Nucleus accumbens (tissue), 56 donors: ENCODE results near the gene ZNF512.
"Not testable (repeated sequence)": the region's sequence is repeated elsewhere in the genome, so short reads cannot be mapped to it uniquely, and the experiment has no call there.

Experiments used
- DNase-seq, 56 donors: peaks; one replicate each; lab custom pipeline; 2025; lab: John Stamatoyannopoulos, UW

The ZNF512 gene

DNA sequence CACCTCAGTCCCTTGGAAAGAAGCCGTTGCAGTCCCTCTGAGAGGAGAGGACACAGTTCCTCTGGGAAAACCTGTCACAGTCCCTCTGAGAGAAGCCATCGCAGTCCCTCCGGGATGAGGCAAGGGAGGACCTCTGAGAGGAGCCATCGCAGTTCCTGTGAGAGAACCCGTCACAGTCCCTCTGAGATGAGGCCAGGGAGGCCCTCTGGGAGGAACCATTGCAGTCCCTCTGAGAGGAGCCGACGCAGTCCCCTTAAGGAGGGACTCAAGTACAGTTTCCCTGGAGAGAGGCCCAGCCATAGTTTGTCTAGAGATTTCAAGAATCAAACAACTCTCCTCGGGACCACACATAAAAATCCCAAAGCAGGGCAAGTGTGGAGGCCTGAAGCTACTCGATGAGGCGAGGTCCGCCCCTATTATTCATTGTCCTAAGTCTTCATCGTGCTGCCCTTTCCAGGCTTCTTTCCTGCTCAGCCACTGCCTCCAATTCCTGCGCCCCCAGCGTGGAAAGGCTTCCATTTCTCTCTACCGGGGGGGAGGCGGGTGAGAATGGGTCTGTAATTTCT is 630 bp upstream of the ZNF512 start:
- DNase-seq = peak in 4 of 56 donors; percentile 6 to 32 (median 31)

DNA sequence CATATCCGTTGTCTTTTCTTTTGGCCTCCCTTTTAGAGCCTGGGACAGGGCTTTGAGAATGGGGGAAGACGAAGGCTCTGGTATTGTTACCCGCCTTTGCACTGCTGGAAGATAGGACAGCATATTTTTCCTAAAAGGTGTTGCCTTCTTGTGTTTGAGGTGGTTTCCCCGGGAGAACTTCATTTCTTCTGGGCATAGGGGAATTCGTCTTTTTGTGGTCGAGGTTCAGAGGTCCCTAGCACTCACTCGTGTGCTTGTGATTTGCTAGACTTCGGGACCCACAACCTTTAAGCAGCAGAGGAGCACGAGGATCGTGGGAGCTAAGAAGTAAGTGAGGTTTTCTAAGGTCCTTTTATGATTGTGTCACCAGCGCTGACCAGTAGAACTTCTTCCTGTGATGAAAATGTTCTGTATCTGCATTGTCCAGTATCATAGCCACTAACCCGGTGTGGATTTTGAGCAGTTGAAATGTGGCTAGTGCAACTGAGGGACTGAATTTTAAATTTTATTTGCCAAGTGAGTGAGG is 611 bp downstream of the ZNF512 start:
- peak in 1 of 56 donors; percentile 23 for DNase-seq

DNA sequence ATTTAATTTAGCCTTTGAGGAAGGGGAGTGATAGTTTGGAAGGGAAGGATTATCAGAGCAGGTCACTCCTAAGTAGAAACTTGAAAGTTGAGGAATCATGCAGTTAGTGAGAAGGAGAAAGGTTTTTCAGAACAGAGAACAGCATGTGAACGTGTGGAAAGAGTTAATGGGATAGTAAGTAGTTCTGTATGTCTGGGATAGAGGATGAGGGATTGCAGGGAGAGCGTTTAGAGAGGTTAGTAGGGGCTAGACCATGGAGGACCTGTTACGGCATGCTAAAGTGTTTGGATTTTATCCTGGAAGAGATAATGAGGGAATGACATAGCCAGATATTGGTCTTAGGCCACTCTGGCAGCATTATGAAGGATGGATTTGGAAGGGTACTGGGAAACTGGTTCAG is 1.8 kb downstream of the ZNF512 start:
- DNase-seq = no peak

GRCh38 chr2:27587025-27587424 is 4.2 kb downstream of the ZNF512 start:
- DNase-seq = no peak

- DNase-seq = no peak
Observed at GRCh38 chr2:27588308-27588707, 5.5 kb downstream of the ZNF512 start.

DNA sequence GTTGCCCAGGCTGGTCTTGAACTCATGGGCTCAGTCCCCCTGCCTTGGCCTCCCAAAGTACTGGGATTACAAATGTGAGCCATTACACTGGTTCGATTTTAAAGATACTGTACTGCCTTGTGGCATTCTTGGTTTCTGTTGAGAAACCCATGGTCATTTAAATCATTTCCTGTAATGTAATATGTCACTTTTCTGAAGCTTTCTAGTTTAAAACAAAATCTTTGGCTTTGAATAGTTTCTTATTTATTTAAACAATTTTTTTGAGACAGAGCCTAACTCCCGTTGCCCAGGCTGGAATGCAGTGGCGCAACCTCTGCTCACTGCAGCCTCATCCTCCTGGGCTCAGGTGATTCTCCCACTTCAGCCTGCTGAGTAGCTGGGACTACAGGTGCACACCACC is 8.9 kb downstream of the ZNF512 start:
- DNase-seq = no peak

DNA sequence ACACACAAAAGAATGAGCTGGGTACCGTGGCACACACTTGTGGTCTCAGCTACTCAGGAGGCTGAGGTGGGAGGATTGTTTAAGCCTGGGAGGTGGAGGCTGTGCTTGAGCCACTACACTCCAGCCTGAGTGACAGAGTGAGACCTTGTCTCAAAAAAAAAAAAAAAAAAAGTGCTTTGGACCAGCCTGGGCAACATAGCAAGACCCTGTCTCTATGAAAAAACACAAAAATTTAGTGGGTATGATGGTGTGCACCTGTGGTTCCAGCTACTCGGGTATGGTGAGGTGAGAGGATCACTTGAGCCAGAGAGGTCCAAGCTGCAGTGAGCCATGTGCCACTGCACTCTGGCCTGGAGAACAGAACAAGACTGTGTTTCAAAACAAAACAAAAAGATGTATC is 10.4 kb downstream of the ZNF512 start:
- DNase-seq = no peak

DNA sequence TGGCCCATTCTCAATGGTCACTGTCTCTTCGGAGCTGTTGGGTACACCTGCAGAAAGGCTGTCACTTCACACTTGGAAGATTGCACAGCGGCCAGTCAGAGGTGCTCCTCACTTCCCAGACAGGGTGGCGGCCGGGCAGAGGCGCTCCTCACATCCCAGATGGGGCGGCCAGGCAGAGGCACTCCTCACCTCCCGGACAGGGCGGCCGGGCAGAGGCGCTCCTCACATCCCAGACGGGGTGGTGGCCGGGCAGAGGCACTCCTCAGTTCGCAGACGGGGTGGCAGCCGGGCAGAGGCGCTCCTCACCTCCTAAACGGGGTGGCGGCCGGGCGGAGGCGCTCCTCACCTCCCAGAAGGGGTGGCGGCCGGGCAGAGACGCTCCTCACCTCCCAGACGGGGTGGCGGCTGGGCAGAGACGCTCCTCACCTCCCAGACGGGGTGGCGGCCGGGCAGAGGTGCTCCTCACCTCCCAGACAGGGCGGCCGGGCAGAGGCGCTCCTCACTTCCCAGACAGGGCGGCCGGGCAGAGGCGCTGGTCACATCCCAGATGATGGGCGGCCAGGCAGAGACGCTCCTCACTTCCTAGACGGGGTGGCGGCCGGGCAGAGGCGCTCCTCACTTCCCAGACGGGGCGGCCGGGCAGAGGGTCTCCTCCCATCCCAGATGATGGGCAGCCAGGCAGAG is 11.3 kb downstream of the ZNF512 start:
- not testable (repeated sequence) for DNase-seq

DNA sequence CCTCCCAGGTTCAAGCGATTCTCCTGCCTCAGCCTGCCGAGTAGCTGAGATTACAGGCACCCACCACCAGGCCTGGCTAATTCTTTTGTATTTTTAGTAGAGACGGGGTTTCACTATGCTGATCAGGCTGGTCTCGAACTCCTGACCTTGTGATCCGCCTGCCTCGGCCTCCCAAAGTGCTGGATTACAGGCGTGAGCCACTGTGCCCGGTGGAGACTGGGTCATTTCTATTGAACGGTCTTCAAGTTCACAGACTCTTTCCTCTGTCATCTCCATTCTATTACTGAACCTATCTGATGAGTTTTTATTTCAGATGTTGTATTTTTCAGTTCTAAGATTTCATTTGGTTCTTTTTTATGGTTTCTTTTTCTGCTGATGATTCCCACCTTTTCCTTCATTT is 12.6 kb downstream of the ZNF512 start:
- DNase-seq = not testable (repeated sequence)

- no peak for DNase-seq
Observed at GRCh38 chr2:27596627-27597026, 13.8 kb downstream of the ZNF512 start.

GRCh38 chr2:27606611-27607010 is 23.8 kb downstream of the ZNF512 start:
- no peak for DNase-seq

DNA sequence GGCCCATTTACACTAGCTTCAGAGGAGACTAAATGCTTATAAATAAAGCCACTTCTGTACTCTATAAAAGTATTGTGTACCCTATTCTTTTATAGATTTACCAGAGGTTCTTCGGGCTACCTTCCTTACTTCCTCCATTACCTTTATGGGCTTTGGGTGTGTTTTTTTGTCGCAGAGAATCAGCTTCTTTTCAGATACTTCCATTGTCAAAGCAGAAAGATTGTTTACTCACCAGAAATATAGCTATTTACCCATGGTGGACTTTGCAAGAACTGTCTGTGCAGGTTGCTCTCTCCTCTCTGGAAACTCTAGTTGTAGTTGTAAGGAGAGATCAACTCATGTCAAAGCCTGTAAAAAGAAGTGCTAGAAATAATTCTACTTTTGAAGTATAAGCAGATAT is 31.1 kb downstream of the ZNF512 start:
- no peak for DNase-seq

- no peak for DNase-seq
Observed at GRCh38 chr2:27615316-27615715, 32.5 kb downstream of the ZNF512 start.

- DNase-seq = no peak
Observed at GRCh38 chr2:27621524-27621923, 38.7 kb downstream of the ZNF512 start.

DNA sequence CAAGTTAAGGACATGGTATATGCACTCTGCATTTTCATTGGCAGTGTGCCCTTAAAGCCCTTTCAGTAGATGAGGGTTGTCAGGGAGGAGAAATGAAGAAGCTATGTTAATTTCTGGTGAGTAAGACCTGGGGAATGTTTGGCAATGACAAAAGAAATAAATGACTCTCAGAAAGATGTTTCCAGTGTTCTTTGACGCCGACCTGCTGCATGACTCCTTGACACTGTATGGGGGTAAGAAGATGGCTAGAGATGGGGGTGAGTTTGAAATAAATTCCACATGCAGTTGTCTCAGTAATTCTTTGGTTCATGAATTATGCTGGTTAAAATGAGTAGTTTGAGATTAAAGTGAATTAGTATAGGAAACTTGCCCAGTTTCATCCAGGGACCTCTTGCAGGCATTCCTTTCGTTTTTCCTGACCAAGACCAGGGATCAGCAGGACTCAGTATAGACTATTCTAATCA is 40.1 kb downstream of the ZNF512 start:
- DNase-seq = no peak

GRCh38 chr2:27624943-27625342 is 42.1 kb downstream of the ZNF512 start:
- DNase-seq = no peak

DNA sequence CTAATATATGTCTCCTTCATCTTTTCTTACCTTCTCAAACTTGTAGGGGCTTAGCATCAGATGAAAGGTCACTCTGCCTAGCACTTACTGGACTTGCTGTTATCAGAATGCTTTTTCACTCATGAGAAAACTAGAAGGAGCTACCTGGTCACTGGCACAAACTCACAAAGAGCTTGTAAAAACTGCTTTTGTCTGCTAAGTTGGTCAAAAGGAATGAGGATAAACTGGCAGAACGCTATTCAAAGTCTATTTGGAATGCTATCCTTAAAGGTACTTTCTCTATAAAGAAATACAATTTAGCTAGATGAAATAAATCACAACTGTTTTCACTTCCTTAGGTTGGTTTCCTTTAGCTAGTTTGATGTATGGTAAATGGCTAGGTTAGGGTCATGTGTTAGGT is 43.5 kb downstream of the ZNF512 start:
- DNase-seq = not testable (repeated sequence)

DNA sequence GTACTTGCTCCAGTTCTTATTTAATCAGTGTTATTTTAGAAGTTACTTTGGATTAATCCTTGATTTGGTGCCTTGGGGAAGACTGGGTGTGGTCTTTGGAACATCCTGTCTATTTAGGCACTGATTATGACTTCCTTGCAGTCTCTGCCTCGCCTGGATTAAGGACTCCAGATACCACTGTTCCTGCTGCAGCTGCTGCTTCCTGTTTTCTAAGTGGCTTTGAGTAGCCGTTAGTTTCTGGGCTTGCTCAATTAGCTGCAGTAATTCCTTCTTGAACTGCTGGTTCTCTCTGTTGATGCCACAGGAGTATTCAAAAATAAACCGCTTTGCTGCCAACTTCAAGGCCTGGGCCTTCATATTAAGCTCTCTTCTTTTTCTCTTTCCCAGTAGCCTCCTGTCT is 44.1 kb downstream of the ZNF512 start:
- DNase-seq = peak in 1 of 56 donors; percentile 15

DNA sequence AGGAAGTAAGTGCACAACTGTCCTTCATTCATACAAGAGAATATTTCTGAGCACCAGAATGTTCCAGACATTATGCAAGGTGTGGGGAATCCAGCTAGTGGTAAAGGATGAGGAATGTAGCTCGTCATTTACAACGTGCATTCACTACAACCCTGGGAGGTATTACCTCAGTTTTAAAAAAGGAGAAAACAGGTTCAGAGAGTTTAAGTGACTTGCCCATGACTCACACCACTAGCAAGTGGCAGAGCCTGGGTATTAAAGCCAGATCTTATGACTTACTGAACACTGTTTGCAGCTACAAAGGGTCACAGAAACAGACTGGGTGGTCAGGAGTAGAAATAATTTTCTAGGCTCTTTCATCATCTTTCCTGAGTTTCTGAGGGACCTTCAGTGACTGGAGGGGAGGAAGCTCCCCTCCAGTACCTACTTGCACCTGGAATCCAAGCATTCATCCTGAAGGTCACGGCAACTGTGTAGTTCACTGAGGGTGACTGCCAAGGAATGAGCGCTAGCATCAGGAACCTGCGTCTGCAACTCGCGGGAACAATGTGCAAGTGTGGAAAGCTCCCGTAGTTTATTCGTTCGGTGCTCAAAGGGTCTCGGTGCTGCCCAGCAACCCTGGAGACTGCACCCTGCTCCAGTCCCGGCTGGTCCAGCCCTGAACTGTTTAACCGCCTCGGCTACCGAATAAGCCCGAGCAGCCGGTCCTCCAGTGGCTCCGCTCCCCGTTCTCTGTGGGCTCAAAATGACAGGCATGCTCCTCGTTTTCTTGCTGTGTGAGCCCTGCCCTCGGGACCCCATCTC is 45.3 kb downstream of the ZNF512 start:
- peak in 16 of 56 donors; percentile 6 to 61 (median 51) for DNase-seq

DNA sequence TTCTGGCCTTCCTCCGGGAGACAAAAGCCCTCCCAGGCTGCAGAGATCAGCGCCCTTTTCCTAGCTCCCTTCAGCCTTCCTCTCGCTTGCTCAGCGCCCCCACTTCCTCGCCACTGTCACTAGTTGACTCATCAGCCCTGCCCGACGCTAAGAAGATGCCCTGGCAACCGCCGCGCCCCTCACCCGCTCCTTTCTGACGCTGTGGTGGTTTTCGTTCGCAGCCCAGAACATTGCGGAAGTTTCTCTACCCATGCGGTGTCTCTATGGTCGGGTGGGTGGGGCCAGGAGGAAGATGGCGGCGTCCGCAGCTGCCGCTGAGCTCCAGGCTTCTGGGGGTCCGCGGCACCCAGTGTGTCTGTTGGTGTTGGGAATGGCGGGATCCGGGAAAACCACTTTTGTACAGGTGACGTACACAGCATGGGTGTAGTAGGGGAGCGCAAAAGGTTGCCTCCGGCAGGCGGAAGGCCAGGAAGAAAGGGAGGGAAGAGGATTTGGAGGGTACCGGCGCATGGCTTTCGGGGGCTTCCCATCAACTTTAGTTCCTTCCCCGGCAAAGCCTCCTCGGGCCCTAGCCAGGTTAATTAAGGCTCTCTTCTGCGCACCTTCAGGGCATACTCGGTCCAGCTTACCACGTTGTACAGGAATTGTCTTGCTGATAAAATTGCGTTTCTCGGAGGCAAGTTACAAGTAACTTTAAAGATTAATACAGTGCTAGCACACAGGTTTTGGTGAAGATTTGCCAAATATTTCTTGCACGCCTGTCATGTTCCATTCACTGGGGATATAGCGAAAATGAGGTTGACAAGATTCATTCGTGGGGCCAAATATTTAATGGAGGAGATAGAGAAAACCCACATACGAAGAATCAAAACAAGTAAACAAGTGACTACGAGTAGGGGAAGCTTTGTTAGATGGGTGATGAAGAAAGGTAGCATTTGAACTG is 46.2 kb downstream of the ZNF512 start, which contains the start of the genes CCDC121 and GPN1:
Gene CCDC121 (minus strand): TSS at position 246 of the 943 bp plus-strand sequence. CDS start 1,213 bp downstream, outside the sequence.
Gene GPN1 (plus strand): TSS at position 284 of the 943 bp plus-strand sequence. CDS start 9 bp downstream, at position 293.
- peak; percentile 45 to 96 (median 86) for DNase-seq
